K562 (cell line): ENCODE results near the gene DGKB. TPM values are rescaled to one million over a fixed set of nuclear protein-coding genes. Genes with fewer than 3 reads are reported as not detected.

ENCODE experiments used
- ATAC-seq: fragments of 200-7000 bp; cut with Tn5 transposase; 3 replicates; pipeline ENCODE4 v1.9.1; 2020; ENCODE audit warnings: moderate library complexity
- BruUV-seq: library from RNA; stranded (reverse); fragments of 400-500 nt; replicated peaks from 2 replicates; lab custom pipeline; 2021; lab: Mats Ljungman, UMichigan
- CTCF ChIA-PET: fragments of 300-600 bp; formaldehyde crosslinking; extraction: SDS; loops from one replicate; lab custom pipeline; 2021; ENCODE audit warnings: low intra/inter-chr PET ratio; lab: Yijun Ruan, JAX
- POLR2A ChIA-PET: fragments of 300-600, 350-650 bp; sonication (Branson Sonifier 250); formaldehyde crosslinking; extraction: SDS; loops from one replicate; lab custom pipeline; 2021; ENCODE audit warnings: antibody characterized with exemption, inconsistent platforms; lab: Yijun Ruan, JAX
- DNase-seq, 4 experiments: peaks; one replicate each; pipeline versions ENCODE4 v3.0.0 to v3.0.0-alpha.2; 2011 to 2018; ENCODE audit warnings: low spot score in 3 of 4, mixed read lengths in 3 of 4; ENCODE audit errors: extremely low read depth in 1 of 4
- FAIRE-seq: peaks from 2 replicates; lab custom pipeline; 2011; peaks lifted over from hg19 to GRCh38; lab: Jason Lieb, UNC
- H2AFZ ChIP-seq: 2 replicates; pipeline ENCODE4 v1.6.0; 2011; ENCODE audit warnings: low read depth, low read length, control low read depth, inconsistent platforms
- H3K27ac ChIP-seq: fragments of 200-600 bp; 3 replicates; pipeline ENCODE4 v1.8.0; 2011; ENCODE audit warnings: low read depth, mild to moderate bottlenecking, control low read depth, inconsistent platforms, low read length, moderate library complexity, mixed read lengths; ENCODE audit errors: extremely low read depth
- H3K27me3 ChIP-seq, 2 experiments: fragments of 300-600 bp in 1 of 2; 2 replicates in 1 of 2; 3 replicates in 1 of 2; pipeline versions ENCODE4 v1.6.0 to v1.8.0; 2011; ENCODE audit warnings: inconsistent platforms in 2 of 2, low read length in 2 of 2, mild to moderate bottlenecking in 1 of 2, mixed read lengths in 1 of 2, moderate library complexity in 1 of 2; ENCODE audit not compliant: control insufficient read depth in 2 of 2, insufficient read depth in 2 of 2
- H3K36me3 ChIP-seq: fragments of 300-600 bp; 3 replicates; pipeline ENCODE4 v1.8.0; 2011; ENCODE audit warnings: mild to moderate bottlenecking, low read length, inconsistent platforms; ENCODE audit not compliant: control insufficient read depth, insufficient read depth
- H3K4me1 ChIP-seq, 2 experiments: fragments of 200-600 bp in 1 of 2; replicated peaks in 1 of 2; 2 replicates in 1 of 2; 3 replicates in 1 of 2; pipeline versions ENCODE4 v1.5.1 to v1.8.0; 2011; ENCODE audit warnings: inconsistent platforms in 2 of 2, low read length in 2 of 2, mild to moderate bottlenecking in 1 of 2, mixed read lengths in 1 of 2, moderate library complexity in 1 of 2; ENCODE audit not compliant: control insufficient read depth in 2 of 2, insufficient read depth in 2 of 2
- H3K4me2 ChIP-seq: 2 replicates; pipeline ENCODE4 v1.6.1; 2011; ENCODE audit warnings: low read length, control low read depth, inconsistent platforms, mixed read lengths; ENCODE audit not compliant: insufficient read depth
- H3K4me3 ChIP-seq: fragments of 200-600 bp; sonication (generic), shearing (Covaris generic); 2 replicates; pipeline ENCODE4 v1.5.1; 2016; ENCODE audit warnings: control low read depth, inconsistent platforms
- H3K79me2 ChIP-seq: fragments of 200-600 bp; 3 replicates; pipeline ENCODE4 v1.8.0; 2011; ENCODE audit warnings: low read length, inconsistent platforms; ENCODE audit not compliant: control insufficient read depth, insufficient read depth
- H3K9ac ChIP-seq, 2 experiments: 2 replicates each; pipeline versions ENCODE4 v1.6.0 to v1.6.1; 2011; ENCODE audit warnings: low read depth in 2 of 2, low read length in 2 of 2, control low read depth in 1 of 2, inconsistent platforms in 1 of 2, mild to moderate bottlenecking in 1 of 2, mixed read lengths in 1 of 2; ENCODE audit not compliant: insufficient read depth in 1 of 2
- H3K9me1 ChIP-seq: one replicate; pipeline ENCODE4 v1.6.0; 2011; ENCODE audit warnings: inconsistent platforms, mild to moderate bottlenecking, low read length, moderate library complexity; ENCODE audit not compliant: control insufficient read depth, insufficient read depth
- H3K9me3 ChIP-seq: replicated peaks from 2 replicates; pipeline ENCODE4 v1.5.1; 2011; ENCODE audit warnings: low read depth, low read length, inconsistent platforms; ENCODE audit not compliant: control insufficient read depth, insufficient read depth
- H4K20me1 ChIP-seq: replicated peaks from 2 replicates; pipeline ENCODE4 v1.6.1; 2011; ENCODE audit warnings: low read length, inconsistent platforms, mixed read lengths; ENCODE audit not compliant: control insufficient read depth, insufficient read depth
- HDAC1 ChIP-seq, 2 experiments: fragments of 450-650 bp; IDR thresholded peaks; 2 replicates each; pipeline ENCODE4 v1.6.1; 2016 to 2017; ENCODE audit warnings: inconsistent platforms in 1 of 2, mild to moderate bottlenecking in 1 of 2, moderate library complexity in 1 of 2
- KLF10 ChIP-seq: fragments of 250-450 bp; sonication (Bioruptor Pico); IDR thresholded peaks from 2 replicates; pipeline ENCODE4 v1.6.1; 2021; ENCODE audit warnings: matching md5 sums
- SP2 ChIP-seq: IDR thresholded peaks from 2 replicates; pipeline ENCODE4 v1.6.1; 2011; ENCODE audit warnings: mild to moderate bottlenecking, low read depth, low read length, moderate library complexity; ENCODE audit not compliant: poor library complexity, severe bottlenecking; ENCODE audit errors: extremely low read depth
- ZFP91 ChIP-seq: sonication (generic); formaldehyde crosslinking; IDR thresholded peaks from 2 replicates; pipeline ENCODE4 v1.8.0; 2022; ENCODE audit warnings: mild to moderate bottlenecking, missing genetic modification reagents
- WGBS: fragments of 100-300 bp; shearing (Covaris generic); methylation state at CpG from one replicate; pipeline ENCODE4 v1.1.6; 2016; ENCODE audit warnings: low coverage, mixed read lengths; ENCODE audit not compliant: insufficient coverage; ENCODE audit errors: missing lambda C conversion rate; 5-methylcytosine and 5-hydroxymethylcytosine counted together
- in situ Hi-C: fragments of 300-500 bp; cut with MboI; formaldehyde crosslinking; loops from 4 replicates; pipeline ENCODE4 v1.15.0; 2018; ENCODE audit warnings: inconsistent platforms, mixed read lengths
- intact Hi-C: fragments of 100-400 bp; cut with micrococcal nuclease; formaldehyde crosslinking; loops from 2 replicates; pipeline ENCODE4 v1.14.2; 2022
- polyA plus RNA-seq, 8 experiments: library from polyadenylated mRNA; depleted of rRNA in 4 of 8; stranded (reverse) in 5 of 8; unstranded in 3 of 8; fragments of >200 nt; fragmentation: Nextera tagmentation in 2 of 8; fragmentation: Illumina TruSeq in 1 of 8; extraction: Ambion mirVana in 2 of 8; extraction: Trizol in 1 of 8; gene quantifications; 2 replicates each; pipeline versions ENCODE4 v1.2.1 to v1.2.3, GENCODE V29; 2011 to 2014; ENCODE audit warnings: inconsistent platforms in 1 of 8, missing spikeins in 1 of 8
- total RNA-seq, 7 experiments: library from RNA; depleted of rRNA in 6 of 7; stranded (reverse); fragments of >200 nt in 6 of 7; fragmentation: Illumina TruSeq in 2 of 7; extraction: Trizol in 2 of 7; gene quantifications; 2 replicates each; pipeline versions ENCODE4 v1.2.1 to v1.2.3, GENCODE V29; 2011 to 2021; ENCODE audit warnings: low replicate concordance in 1 of 7
- TF ChIP-seq, protein P1 (sequence below): fragments of 250-450 bp; sonication (Bioruptor Pico); IDR thresholded peaks from 2 replicates; pipeline ENCODE4 v1.4.0; 2020; ENCODE audit warnings: mild to moderate bottlenecking
- TF ChIP-seq, protein P2 (sequence below): fragments of 250-450 bp; sonication (Bioruptor Pico); IDR thresholded peaks from 2 replicates; pipeline ENCODE4 v1.5.0; 2021; ENCODE audit warnings: mild to moderate bottlenecking, borderline replicate concordance
- TF ChIP-seq, protein P3 (sequence below): IDR thresholded peaks from 2 replicates; pipeline ENCODE4 v1.6.1; 2011; ENCODE audit warnings: borderline replicate concordance, low read depth, mild to moderate bottlenecking, moderate library complexity, low read length; ENCODE audit not compliant: insufficient read depth, poor library complexity, severe bottlenecking

The DGKB gene
- total and polyA plus RNA-seq, 9 of the 15 experiments (the other 6 are each of a cell fraction or from before 2014, with no cell fraction given), result 0.01 TPM; not detected in 8

DNA sequence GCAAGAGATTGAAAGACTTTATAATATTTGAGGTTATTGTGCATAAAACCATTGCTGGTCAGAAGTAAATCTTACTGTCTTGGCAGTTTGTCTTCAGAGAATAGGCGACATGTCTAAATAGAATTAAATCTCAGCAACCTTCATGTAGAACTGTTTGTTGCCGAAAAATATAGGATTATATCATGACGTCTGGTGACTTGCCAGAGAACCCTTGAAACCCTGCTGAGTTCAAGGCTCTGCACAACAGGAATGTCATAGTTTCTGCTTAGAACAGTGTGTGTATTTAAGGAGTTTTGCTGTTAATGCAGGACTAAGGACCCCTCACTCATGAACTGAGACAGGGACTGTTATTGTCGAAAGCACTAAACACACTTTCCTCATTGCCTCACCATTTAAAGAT, 706.7 kb downstream of the DGKB start:
- H3K27ac ChIP-seq, result no peak overlapping the region
- H4K20me1 ChIP-seq, result no peaks in the 10 kb centered on the region
- BruUV-seq, result no TSS peak
- no peak for DNase-seq
- 0% methylated on average over 4 of the region's 4 CpGs for WGBS
- H3K9ac ChIP-seq, result no peak overlapping the region
- no peak for ATAC-seq
- no peak overlapping the region for H3K4me3 ChIP-seq
- no peak overlapping the region for H2AFZ ChIP-seq
- H3K79me2 ChIP-seq, result no peaks in the 10 kb centered on the region
- no peaks in the 10 kb centered on the region for H3K4me1 ChIP-seq
- TF ChIP-seq, protein P1, sequence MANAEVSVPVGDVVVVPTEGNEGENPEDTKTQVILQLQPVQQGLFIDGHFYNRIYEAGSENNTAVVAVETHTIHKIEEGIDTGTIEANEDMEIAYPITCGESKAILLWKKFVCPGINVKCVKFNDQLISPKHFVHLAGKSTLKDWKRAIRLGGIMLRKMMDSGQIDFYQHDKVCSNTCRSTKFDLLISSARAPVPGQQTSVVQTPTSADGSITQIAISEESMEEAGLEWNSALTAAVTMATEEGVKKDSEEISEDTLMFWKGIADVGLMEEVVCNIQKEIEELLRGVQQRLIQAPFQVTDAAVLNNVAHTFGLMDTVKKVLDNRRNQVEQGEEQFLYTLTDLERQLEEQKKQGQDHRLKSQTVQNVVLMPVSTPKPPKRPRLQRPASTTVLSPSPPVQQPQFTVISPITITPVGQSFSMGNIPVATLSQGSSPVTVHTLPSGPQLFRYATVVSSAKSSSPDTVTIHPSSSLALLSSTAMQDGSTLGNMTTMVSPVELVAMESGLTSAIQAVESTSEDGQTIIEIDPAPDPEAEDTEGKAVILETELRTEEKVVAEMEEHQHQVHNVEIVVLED (CRISPR knock-in tag), result no peak
- TF ChIP-seq SP2, result no peak
- TF ChIP-seq KLF10, result no peak
- TF ChIP-seq, all 486 proteins: peak for 0
- in situ Hi-C loops (no loop called here), intact Hi-C loops (no loop called here)
- no peaks in the 10 kb centered on the region for H3K9me3 ChIP-seq
- no peak overlapping the region for H3K4me2 ChIP-seq
- POLR2A ChIA-PET, result no interaction called here
- CTCF ChIA-PET, result no interaction called here
- no peaks in the 10 kb centered on the region for H3K9me1 ChIP-seq
- no peaks in the 10 kb centered on the region for H3K36me3 ChIP-seq
- no peaks in the 10 kb centered on the region for H3K27me3 ChIP-seq
- FAIRE-seq, result no peak

DNA sequence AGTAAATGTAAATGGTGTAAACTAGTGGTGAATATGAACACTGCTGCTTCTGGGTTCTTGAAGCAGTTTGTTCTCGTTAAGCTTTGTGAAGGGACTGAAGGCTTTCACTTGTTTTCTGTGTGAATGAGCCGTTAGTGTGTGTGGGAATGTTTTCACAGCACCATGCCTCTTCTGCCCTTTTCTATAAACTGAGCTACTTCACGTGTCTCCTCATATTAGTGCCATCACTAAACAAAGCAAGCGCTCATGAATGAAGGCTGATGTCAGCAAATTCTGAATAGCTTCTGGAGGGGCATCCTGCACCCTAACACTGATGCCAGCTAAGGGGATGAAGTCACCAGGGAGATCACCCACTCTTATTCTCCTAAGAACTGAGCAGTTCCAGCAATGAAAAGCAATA, 707.5 kb downstream of the DGKB start:
- WGBS, result 0% methylated on average over 4 of the region's 4 CpGs
- no peak overlapping the region for H3K27ac ChIP-seq
- no peaks in the 10 kb centered on the region for H4K20me1 ChIP-seq
- H2AFZ ChIP-seq, result no peak overlapping the region
- DNase-seq, result no peak
- no peaks in the 10 kb centered on the region for H3K36me3 ChIP-seq
- H3K27me3 ChIP-seq, result no peaks in the 10 kb centered on the region
- CTCF ChIA-PET, result no interaction called here
- H3K4me3 ChIP-seq, result no peak overlapping the region
- POLR2A ChIA-PET, result no interaction called here
- no peak overlapping the region for H3K9ac ChIP-seq
- intact Hi-C loops, result no loop called here
- FAIRE-seq, result no peak
- H3K79me2 ChIP-seq, result no peaks in the 10 kb centered on the region
- H3K4me1 ChIP-seq, result no peaks in the 10 kb centered on the region
- BruUV-seq, result no TSS peak
- H3K4me2 ChIP-seq, result no peak overlapping the region
- no peaks in the 10 kb centered on the region for H3K9me3 ChIP-seq
- no peaks in the 10 kb centered on the region for H3K9me1 ChIP-seq
- in situ Hi-C loops, result no loop called here
- ATAC-seq, result no peak
- TF ChIP-seq, protein P2, sequence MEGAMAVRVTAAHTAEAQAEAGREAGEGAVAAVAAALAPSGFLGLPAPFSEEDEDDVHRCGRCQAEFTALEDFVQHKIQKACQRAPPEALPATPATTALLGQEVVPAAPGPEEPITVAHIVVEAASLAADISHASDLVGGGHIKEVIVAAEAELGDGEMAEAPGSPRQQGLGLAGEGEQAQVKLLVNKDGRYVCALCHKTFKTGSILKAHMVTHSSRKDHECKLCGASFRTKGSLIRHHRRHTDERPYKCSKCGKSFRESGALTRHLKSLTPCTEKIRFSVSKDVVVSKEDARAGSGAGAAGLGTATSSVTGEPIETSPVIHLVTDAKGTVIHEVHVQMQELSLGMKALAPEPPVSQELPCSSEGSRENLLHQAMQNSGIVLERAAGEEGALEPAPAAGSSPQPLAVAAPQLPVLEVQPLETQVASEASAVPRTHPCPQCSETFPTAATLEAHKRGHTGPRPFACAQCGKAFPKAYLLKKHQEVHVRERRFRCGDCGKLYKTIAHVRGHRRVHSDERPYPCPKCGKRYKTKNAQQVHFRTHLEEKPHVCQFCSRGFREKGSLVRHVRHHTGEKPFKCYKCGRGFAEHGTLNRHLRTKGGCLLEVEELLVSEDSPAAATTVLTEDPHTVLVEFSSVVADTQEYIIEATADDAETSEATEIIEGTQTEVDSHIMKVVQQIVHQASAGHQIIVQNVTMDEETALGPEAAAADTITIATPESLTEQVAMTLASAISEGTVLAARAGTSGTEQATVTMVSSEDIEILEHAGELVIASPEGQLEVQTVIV (CRISPR knock-in tag), result no peak
- no peak for TF ChIP-seq ZFP91 (CRISPR knock-in tag)
- TF ChIP-seq, protein P3, sequence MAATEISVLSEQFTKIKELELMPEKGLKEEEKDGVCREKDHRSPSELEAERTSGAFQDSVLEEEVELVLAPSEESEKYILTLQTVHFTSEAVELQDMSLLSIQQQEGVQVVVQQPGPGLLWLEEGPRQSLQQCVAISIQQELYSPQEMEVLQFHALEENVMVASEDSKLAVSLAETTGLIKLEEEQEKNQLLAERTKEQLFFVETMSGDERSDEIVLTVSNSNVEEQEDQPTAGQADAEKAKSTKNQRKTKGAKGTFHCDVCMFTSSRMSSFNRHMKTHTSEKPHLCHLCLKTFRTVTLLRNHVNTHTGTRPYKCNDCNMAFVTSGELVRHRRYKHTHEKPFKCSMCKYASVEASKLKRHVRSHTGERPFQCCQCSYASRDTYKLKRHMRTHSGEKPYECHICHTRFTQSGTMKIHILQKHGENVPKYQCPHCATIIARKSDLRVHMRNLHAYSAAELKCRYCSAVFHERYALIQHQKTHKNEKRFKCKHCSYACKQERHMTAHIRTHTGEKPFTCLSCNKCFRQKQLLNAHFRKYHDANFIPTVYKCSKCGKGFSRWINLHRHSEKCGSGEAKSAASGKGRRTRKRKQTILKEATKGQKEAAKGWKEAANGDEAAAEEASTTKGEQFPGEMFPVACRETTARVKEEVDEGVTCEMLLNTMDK, result no peak
- TF ChIP-seq HDAC1 (IDR thresholded peaks at IDR 0.05), result no peak
